ENCODE results near the gene ATP2A3.

GRCh38 chr17:3959295-3959899 is 4.8 kb downstream of the ATP2A3 start:
- TF ChIP-seq CTCF (IDR thresholded peaks at IDR 0.05; ENCODE audit: insufficient read depth, low read length) (no peak), POLR2AphosphoS5 (IDR thresholded peaks at IDR 0.05; ENCODE audit: low read depth) (no peak), GABPA (IDR thresholded peaks at IDR 0.05; ENCODE audit: low read depth) (no peak)

Data from HL-60 (cell line).